Fibroblast of lung (primary cell): ENCODE results near the gene GTF3C1.

Experiments
- CTCF ChIP-seq, 2 donors: IDR thresholded peaks in 1 of 2; conservative IDR thresholded peaks in 1 of 2; 1 replicate in 1 of 2; 2 replicates in 1 of 2; pipeline ENCODE4 v1.5.1; 2011 to 2012; ENCODE audit warnings: low read length in 2 of 2, control low read depth in 1 of 2, inconsistent platforms in 1 of 2, low read depth in 1 of 2, mild to moderate bottlenecking in 1 of 2
- EZH2 ChIP-seq: IDR thresholded peaks from 2 replicates; pipeline ENCODE4 v1.5.1; 2012; ENCODE audit warnings: low read length, control low read depth, mild to moderate bottlenecking; ENCODE audit errors: missing control alignments

GRCh38 chr16:27460663-27461482 lies 88.8 kb downstream of the GTF3C1 start:
- no peak for TF ChIP-seq CTCF (conservative IDR thresholded peaks at IDR 0.05 in 1 of 2, IDR thresholded peaks at IDR 0.05 in 1 of 2; ENCODE audit: low read depth in 1 of 2, low read length in 2 of 2)
- TF ChIP-seq EZH2, result no peak
